ENCODE measurements around the gene THSD7B. TPM values are rescaled to one million over a fixed set of nuclear protein-coding genes. Genes with fewer than 3 reads are reported as not detected.
"Not testable (repeated sequence)": the region's sequence is repeated elsewhere in the genome, so short reads cannot be mapped to it uniquely, and the experiment has no call there.

The THSD7B gene
- total and polyA plus RNA-seq, 9 of the 15 experiments (the other 6 are each of a cell fraction or from before 2014, with no cell fraction given): not detected

DNA sequence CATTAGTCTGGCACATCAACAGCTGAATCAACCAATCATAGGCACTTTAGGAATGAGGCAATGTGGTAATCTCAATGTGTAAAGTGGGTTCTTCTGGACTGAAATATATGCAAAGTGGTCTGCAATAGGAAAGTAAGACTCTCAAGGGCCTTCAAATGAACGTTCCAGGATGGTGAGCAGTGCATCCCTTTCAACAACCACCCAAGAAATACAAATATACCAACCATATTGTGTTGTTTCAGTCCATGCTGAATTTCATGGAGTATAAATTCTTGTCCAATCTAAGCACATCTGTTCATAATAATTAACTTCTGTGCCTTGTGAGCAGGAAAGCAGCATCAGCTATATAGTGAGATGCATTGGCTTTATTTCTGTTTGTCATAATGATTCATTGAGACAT is 556.2 kb downstream of the THSD7B start:
- DNase-seq (ENCODE audit: extremely low read depth in 1 of 4, low spot score in 3 of 4) (no peak), FAIRE-seq (no peak), ATAC-seq (no peak)
- intact Hi-C loops (cut with micrococcal nuclease) (no loop called here), in situ Hi-C loops (cut with MboI) (no loop called here)
- H3K36me3 ChIP-seq (ENCODE audit: control insufficient read depth, insufficient read depth, low read length): no peaks in the 10 kb centered on the region
- no peak overlapping the region for H3K27ac ChIP-seq (ENCODE audit: extremely low read depth, low read depth, low read length)
- ChIA-PET CTCF (ENCODE audit: low intra/inter-chr PET ratio) (no interaction called here), POLR2A (no interaction called here)
- H3K4me2 ChIP-seq (ENCODE audit: insufficient read depth, low read length): no peak overlapping the region
- H3K27me3 ChIP-seq (ENCODE audit: control insufficient read depth in 2 of 2, insufficient read depth in 2 of 2, low read length in 2 of 2): no peaks in the 10 kb centered on the region
- H3K4me1 ChIP-seq (replicated peaks in 1 of 2; ENCODE audit: control insufficient read depth in 2 of 2, insufficient read depth in 2 of 2, low read length in 2 of 2): no peaks in the 10 kb centered on the region
- H3K4me3 ChIP-seq: no peak overlapping the region
- H3K9ac ChIP-seq (ENCODE audit: insufficient read depth in 1 of 2, low read depth in 2 of 2, low read length in 2 of 2): no peak overlapping the region
- 0% methylated on average over 1 of the region's 1 CpG for WGBS (ENCODE audit: insufficient coverage, low coverage, missing lambda C conversion rate)
- 0 out of 2 replicates have a peak, but pooled peaks cover 3% of the 10 kb centered on the region for H3K9me3 ChIP-seq (replicated peaks; ENCODE audit: control insufficient read depth, insufficient read depth, low read depth, low read length)
- no peak overlapping the region for H2AFZ ChIP-seq (ENCODE audit: low read depth, low read length)
- no TSS peak for BruUV-seq (replicated peaks)
- H4K20me1 ChIP-seq (replicated peaks; ENCODE audit: control insufficient read depth, insufficient read depth, low read length): no peaks in the 10 kb centered on the region
- no peaks in the 10 kb centered on the region for H3K9me1 ChIP-seq (ENCODE audit: control insufficient read depth, insufficient read depth, low read length)
- TF ChIP-seq, protein P1, sequence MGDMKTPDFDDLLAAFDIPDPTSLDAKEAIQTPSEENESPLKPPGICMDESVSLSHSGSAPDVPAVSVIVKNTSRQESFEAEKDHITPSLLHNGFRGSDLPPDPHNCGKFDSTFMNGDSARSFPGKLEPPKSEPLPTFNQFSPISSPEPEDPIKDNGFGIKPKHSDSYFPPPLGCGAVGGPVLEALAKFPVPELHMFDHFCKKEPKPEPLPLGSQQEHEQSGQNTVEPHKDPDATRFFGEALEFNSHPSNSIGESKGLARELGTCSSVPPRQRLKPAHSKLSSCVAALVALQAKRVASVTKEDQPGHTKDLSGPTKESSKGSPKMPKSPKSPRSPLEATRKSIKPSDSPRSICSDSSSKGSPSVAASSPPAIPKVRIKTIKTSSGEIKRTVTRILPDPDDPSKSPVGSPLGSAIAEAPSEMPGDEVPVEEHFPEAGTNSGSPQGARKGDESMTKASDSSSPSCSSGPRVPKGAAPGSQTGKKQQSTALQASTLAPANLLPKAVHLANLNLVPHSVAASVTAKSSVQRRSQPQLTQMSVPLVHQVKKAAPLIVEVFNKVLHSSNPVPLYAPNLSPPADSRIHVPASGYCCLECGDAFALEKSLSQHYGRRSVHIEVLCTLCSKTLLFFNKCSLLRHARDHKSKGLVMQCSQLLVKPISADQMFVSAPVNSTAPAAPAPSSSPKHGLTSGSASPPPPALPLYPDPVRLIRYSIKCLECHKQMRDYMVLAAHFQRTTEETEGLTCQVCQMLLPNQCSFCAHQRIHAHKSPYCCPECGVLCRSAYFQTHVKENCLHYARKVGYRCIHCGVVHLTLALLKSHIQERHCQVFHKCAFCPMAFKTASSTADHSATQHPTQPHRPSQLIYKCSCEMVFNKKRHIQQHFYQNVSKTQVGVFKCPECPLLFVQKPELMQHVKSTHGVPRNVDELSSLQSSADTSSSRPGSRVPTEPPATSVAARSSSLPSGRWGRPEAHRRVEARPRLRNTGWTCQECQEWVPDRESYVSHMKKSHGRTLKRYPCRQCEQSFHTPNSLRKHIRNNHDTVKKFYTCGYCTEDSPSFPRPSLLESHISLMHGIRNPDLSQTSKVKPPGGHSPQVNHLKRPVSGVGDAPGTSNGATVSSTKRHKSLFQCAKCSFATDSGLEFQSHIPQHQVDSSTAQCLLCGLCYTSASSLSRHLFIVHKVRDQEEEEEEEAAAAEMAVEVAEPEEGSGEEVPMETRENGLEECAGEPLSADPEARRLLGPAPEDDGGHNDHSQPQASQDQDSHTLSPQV (IDR thresholded peaks at IDR 0.05): no peak
- TF ChIP-seq, protein P2, sequence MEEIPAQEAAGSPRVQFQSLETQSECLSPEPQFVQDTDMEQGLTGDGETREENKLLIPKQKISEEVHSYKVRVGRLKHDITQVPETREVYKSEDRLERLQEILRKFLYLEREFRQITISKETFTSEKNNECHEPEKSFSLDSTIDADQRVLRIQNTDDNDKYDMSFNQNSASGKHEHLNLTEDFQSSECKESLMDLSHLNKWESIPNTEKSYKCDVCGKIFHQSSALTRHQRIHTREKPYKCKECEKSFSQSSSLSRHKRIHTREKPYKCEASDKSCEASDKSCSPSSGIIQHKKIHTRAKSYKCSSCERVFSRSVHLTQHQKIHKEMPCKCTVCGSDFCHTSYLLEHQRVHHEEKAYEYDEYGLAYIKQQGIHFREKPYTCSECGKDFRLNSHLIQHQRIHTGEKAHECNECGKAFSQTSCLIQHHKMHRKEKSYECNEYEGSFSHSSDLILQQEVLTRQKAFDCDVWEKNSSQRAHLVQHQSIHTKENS (CRISPR knock-in tag; IDR thresholded peaks at IDR 0.05): no peak
- TF ChIP-seq SMARCC2 (IDR thresholded peaks at IDR 0.05; ENCODE audit: low read depth): no peak
- no peak for TF ChIP-seq RFX7 (CRISPR knock-in tag; IDR thresholded peaks at IDR 0.05)
- H3K79me2 ChIP-seq (ENCODE audit: control insufficient read depth, insufficient read depth, low read length): no peaks in the 10 kb centered on the region

DNA sequence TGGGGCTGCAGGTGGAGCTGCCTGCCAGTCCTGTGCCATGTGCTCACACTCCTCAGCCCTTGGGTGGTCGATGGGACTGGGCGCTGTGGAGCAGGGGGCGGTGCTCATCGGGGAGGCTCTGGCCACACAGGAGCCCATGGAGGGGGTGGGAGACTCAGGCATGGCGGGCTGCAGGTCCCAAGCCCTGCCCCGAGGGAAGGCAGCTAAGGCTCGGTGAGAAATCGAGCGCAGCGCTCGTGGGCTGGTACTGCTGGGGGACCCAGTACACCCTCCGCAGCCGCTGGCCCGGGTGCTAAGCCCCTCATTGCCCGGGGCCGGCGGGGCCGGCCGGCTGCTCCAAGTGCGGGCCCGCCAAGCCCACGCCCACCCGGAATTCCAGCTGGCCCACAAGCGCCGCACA is 566.2 kb downstream of the THSD7B start:
- POLR2A ChIA-PET; CTCF ChIA-PET (ENCODE audit: low intra/inter-chr PET ratio); H3K9me1 ChIP-seq (ENCODE audit: control insufficient read depth, insufficient read depth, low read length); H3K4me3 ChIP-seq; in situ Hi-C loops (cut with MboI); H3K36me3 ChIP-seq (ENCODE audit: control insufficient read depth, insufficient read depth, low read length); ATAC-seq; H3K9me3 ChIP-seq (replicated peaks; ENCODE audit: control insufficient read depth, insufficient read depth, low read depth, low read length); H3K79me2 ChIP-seq (ENCODE audit: control insufficient read depth, insufficient read depth, low read length); DNase-seq (ENCODE audit: extremely low read depth in 1 of 4, low spot score in 3 of 4); intact Hi-C loops (cut with micrococcal nuclease); H3K4me2 ChIP-seq (ENCODE audit: insufficient read depth, low read length); H2AFZ ChIP-seq (ENCODE audit: low read depth, low read length); FAIRE-seq; BruUV-seq (replicated peaks); H3K27ac ChIP-seq (ENCODE audit: extremely low read depth, low read depth, low read length); H3K27me3 ChIP-seq (ENCODE audit: control insufficient read depth in 2 of 2, insufficient read depth in 2 of 2, low read length in 2 of 2); H3K9ac ChIP-seq (ENCODE audit: insufficient read depth in 1 of 2, low read depth in 2 of 2, low read length in 2 of 2); H4K20me1 ChIP-seq (replicated peaks; ENCODE audit: control insufficient read depth, insufficient read depth, low read length); H3K4me1 ChIP-seq (replicated peaks in 1 of 2; ENCODE audit: control insufficient read depth in 2 of 2, insufficient read depth in 2 of 2, low read length in 2 of 2): not testable (repeated sequence)
- WGBS (ENCODE audit: insufficient coverage, low coverage, missing lambda C conversion rate): 2% methylated on average over 22 of the region's 25 CpGs

All from K562 (cell line).